A673 (cell line): ENCODE results near the gene RAD23B. TPM values are rescaled to one million over a fixed set of nuclear protein-coding genes. Genes with fewer than 3 reads are reported as not detected.
"Not testable (repeated sequence)": the region's sequence is repeated elsewhere in the genome, so short reads cannot be mapped to it uniquely, and the experiment has no call there.

ENCODE experiments used
- BruUV-seq: library from RNA; stranded (reverse); fragments of 400-500 nt; replicated peaks from 2 replicates; lab custom pipeline; 2021; lab: Mats Ljungman, UMichigan
- CTCF ChIA-PET: fragments of 300-600 bp; sonication (Branson Sonifier 250); formaldehyde crosslinking; loops from one replicate; lab custom pipeline; 2022; ENCODE audit warnings: antibody characterized with exemption; lab: Charles Lee
- POLR2A ChIA-PET: fragments of 300-600 bp; sonication (Branson Sonifier 250); formaldehyde crosslinking; loops from one replicate; lab custom pipeline; 2022; ENCODE audit warnings: antibody characterized with exemption; ENCODE audit not compliant: low non-redundant PET; lab: Charles Lee
- DNase-seq: peaks from one replicate; pipeline ENCODE4 v3.0.0-alpha.2; 2015; ENCODE audit warnings: low spot score
- H3K27ac ChIP-seq: fragments of 200-600 bp; sonication (generic); 2 replicates; pipeline ENCODE4 v1.5.1; 2016; ENCODE audit warnings: mixed run types, low read depth, mild to moderate bottlenecking, mixed read lengths, antibody characterized with exemption, low read length; ENCODE audit not compliant: poor library complexity, severe bottlenecking
- H3K27me3 ChIP-seq: fragments of 200-600 bp; sonication (generic); replicated peaks from 2 replicates; pipeline ENCODE4 v1.6.1; 2017; ENCODE audit warnings: mixed run types, low read depth, mild to moderate bottlenecking, mixed read lengths, antibody characterized with exemption, low read length; ENCODE audit not compliant: insufficient read depth, poor library complexity
- H3K36me3 ChIP-seq: fragments of 200-600 bp; sonication (generic); 2 replicates; pipeline ENCODE4 v1.6.1; 2016; ENCODE audit warnings: mixed run types, mild to moderate bottlenecking, mixed read lengths, antibody characterized with exemption, low read length; ENCODE audit not compliant: insufficient read depth, poor library complexity, severe bottlenecking
- H3K4me1 ChIP-seq: fragments of 200-600 bp; sonication (generic); 2 replicates; pipeline ENCODE4 v1.6.1; 2017; ENCODE audit warnings: mixed run types, mild to moderate bottlenecking, mixed read lengths, antibody characterized with exemption, low read length; ENCODE audit not compliant: insufficient read depth, poor library complexity, severe bottlenecking
- H3K4me3 ChIP-seq: fragments of 200-600 bp; sonication (generic); 2 replicates; pipeline ENCODE4 v1.5.1; 2016; ENCODE audit warnings: low read depth, mixed run types, mild to moderate bottlenecking, mixed read lengths, low read length; ENCODE audit not compliant: poor library complexity, severe bottlenecking
- H3K9me3 ChIP-seq: fragments of 200-600 bp; sonication (generic); 2 replicates; pipeline ENCODE4 v1.6.1; 2016; ENCODE audit warnings: mixed run types, low read depth, mild to moderate bottlenecking, mixed read lengths, antibody characterized with exemption, low read length; ENCODE audit not compliant: poor library complexity, severe bottlenecking
- CTCF ChIP-seq: fragments of 300-800, 200-600 bp; sonication (generic); conservative IDR thresholded peaks from 2 replicates; pipeline ENCODE4 v1.5.1; 2017; ENCODE audit warnings: low read depth, mild to moderate bottlenecking, antibody characterized with exemption, low read length, moderate library complexity, mixed read lengths
- EZH2 ChIP-seq: fragments of 200-600 bp; sonication (generic); IDR thresholded peaks from 2 replicates; pipeline ENCODE4 v1.6.1; 2017; ENCODE audit warnings: borderline replicate concordance, low read depth, mild to moderate bottlenecking, mixed read lengths, antibody characterized with exemption, low read length; ENCODE audit not compliant: poor library complexity, severe bottlenecking
- intact Hi-C: fragments of 100-400 bp; cut with micrococcal nuclease; formaldehyde crosslinking; loops from one replicate; pipeline ENCODE4 v1.10.0; 2022; ENCODE audit not compliant: unreplicated experiment
- total RNA-seq: library from RNA; stranded (reverse); gene quantifications from 2 replicates; pipeline ENCODE4 v1.2.3, GENCODE V29; 2021

The RAD23B gene
- total RNA-seq, 1 experiment from 2014 or later: 151 TPM

GRCh38 chr9:107258919-107259318, 24.2 kb upstream of the RAD23B start:
- intact Hi-C loops: no loop called here
- no peak for TF ChIP-seq EZH2
- no peak for TF ChIP-seq CTCF
- H3K9me3 ChIP-seq: no peaks in the 10 kb centered on the region
- no peak overlapping the region for H3K27ac ChIP-seq
- no peaks in the 10 kb centered on the region for H3K4me1 ChIP-seq
- BruUV-seq: no TSS peak
- no peak overlapping the region for H3K4me3 ChIP-seq
- ChIA-PET CTCF (no interaction called here), POLR2A (no interaction called here)
- H3K36me3 ChIP-seq: no peaks in the 10 kb centered on the region
- DNase-seq: no peak
- H3K27me3 ChIP-seq: no peaks in the 10 kb centered on the region

GRCh38 chr9:107259751-107260313, 23.2 kb upstream of the RAD23B start:
- CTCF ChIA-PET, DNase-seq, BruUV-seq, H3K27ac ChIP-seq, POLR2A ChIA-PET, H3K36me3 ChIP-seq, H3K4me1 ChIP-seq, intact Hi-C loops, H3K27me3 ChIP-seq, H3K9me3 ChIP-seq, H3K4me3 ChIP-seq: not testable (repeated sequence)

GRCh38 chr9:107260437-107261081, 22.5 kb upstream of the RAD23B start:
- Histone ChIP-seq H3K4me1 (no peaks in the 10 kb centered on the region), H3K27me3 (no peaks in the 10 kb centered on the region), H3K27ac (no peak overlapping the region), H3K4me3 (no peak overlapping the region), H3K36me3 (no peaks in the 10 kb centered on the region), H3K9me3 (peaks cover 6% of the 10 kb centered on the region)
- TF ChIP-seq CTCF: no peak
- TF ChIP-seq EZH2: no peak
- POLR2A ChIA-PET: no interaction called here
- intact Hi-C loops: no loop called here
- BruUV-seq: no TSS peak
- CTCF ChIA-PET: no interaction called here
- DNase-seq: no peak

- intact Hi-C loops: no loop called here
- no TSS peak for BruUV-seq
- Histone ChIP-seq H3K27me3 (no peaks in the 10 kb centered on the region), H3K9me3 (peaks cover 10% of the 10 kb centered on the region), H3K4me3 (no peak overlapping the region), H3K27ac (no peak overlapping the region), H3K4me1 (no peaks in the 10 kb centered on the region), H3K36me3 (no peaks in the 10 kb centered on the region)
- no peak for DNase-seq
- CTCF ChIA-PET: no interaction called here
- TF ChIP-seq CTCF (no peak), EZH2 (no peak)
- POLR2A ChIA-PET: no interaction called here
These were observed 22.0 kb upstream of the RAD23B start for GRCh38 chr9:107261106-107261505.
